BJ (cell line): ENCODE results near the gene VMAC. TPM values are rescaled to one million over a fixed set of nuclear protein-coding genes. Genes with fewer than 3 reads are reported as not detected.

Experiments
- CTCF ChIA-PET: fragments of 350-600 bp; formaldehyde crosslinking; extraction: SDS; loops from one replicate; lab custom pipeline; 2021; ENCODE audit warnings: antibody characterized with exemption, inconsistent platforms; lab: Yijun Ruan, JAX
- POLR2A ChIA-PET: fragments of 300-600 bp; sonication (Branson Sonifier 250); formaldehyde crosslinking; extraction: SDS; loops from one replicate; lab custom pipeline; 2021; ENCODE audit warnings: antibody characterized with exemption; lab: Charles Lee
- DNase-seq: peaks from one replicate; pipeline ENCODE4 v3.0.0-alpha.2; 2011; ENCODE audit warnings: low read depth
- H3K27me3 ChIP-seq: 2 replicates; pipeline ENCODE4 v1.6.0; 2011; ENCODE audit warnings: low read length; ENCODE audit not compliant: control insufficient read depth, insufficient read depth
- H3K36me3 ChIP-seq: 2 replicates; pipeline ENCODE4 v1.5.1; 2011; ENCODE audit warnings: low read length; ENCODE audit not compliant: control insufficient read depth, insufficient read depth
- H3K4me3 ChIP-seq: 2 replicates; pipeline ENCODE4 v1.5.1; 2011; ENCODE audit warnings: low read depth, mild to moderate bottlenecking, control low read depth, low read length
- CTCF ChIP-seq: IDR thresholded peaks from 2 replicates; pipeline ENCODE4 v1.5.1; 2011; ENCODE audit warnings: low read depth, mild to moderate bottlenecking, control low read depth, inconsistent platforms, low read length, moderate library complexity; ENCODE audit not compliant: insufficient read depth
- polyA plus RNA-seq: library from polyadenylated mRNA; depleted of rRNA; stranded (reverse); fragments of >200 nt; gene quantifications from 2 replicates; pipeline ENCODE4 v1.2.3, GENCODE V29; 2011

VMAC gene
- polyA plus RNA-seq, 1 experiment = 4.2 TPM

GRCh38 chr19:5949792-5950305, 45.2 kb downstream of the VMAC start:
- CTCF ChIA-PET = interaction anchor here (0.9 to 12.1 kb wide), 3 partner anchors 9 to 98 kb away, joined by 3 to 78 read pairs (median 4); no protein-coding TSS in a partner anchor
- peaks cover 12% of the 10 kb centered on the region for H3K36me3 ChIP-seq
- POLR2A ChIA-PET = no interaction called here
- TF ChIP-seq CTCF = no peak
- no peaks in the 10 kb centered on the region for H3K27me3 ChIP-seq
- DNase-seq = no peak
- no peak overlapping the region for H3K4me3 ChIP-seq

- ChIA-PET POLR2A (no interaction called here), CTCF (interaction anchor here (1.4 to 12.1 kb wide), 2 partner anchors 17 to 36 kb away, joined by 4 to 78 read pairs; no protein-coding TSS in a partner anchor)
- Histone ChIP-seq H3K27me3 (no peaks in the 10 kb centered on the region), H3K4me3 (no peak overlapping the region), H3K36me3 (peaks cover 12% of the 10 kb centered on the region)
- no peak for DNase-seq
- TF ChIP-seq CTCF = no peak
These were observed 46.1 kb downstream of the VMAC start for GRCh38 chr19:5950741-5951140.

GRCh38 chr19:5951338-5951861, 46.7 kb downstream of the VMAC start:
- ChIA-PET CTCF (interaction anchor here (1.1 to 12.1 kb wide), 4 partner anchors 8 to 35 kb away, joined by 3 to 78 read pairs (median 4); no protein-coding TSS in a partner anchor), POLR2A (no interaction called here)
- DNase-seq = no peak
- no peaks in the 10 kb centered on the region for H3K27me3 ChIP-seq
- peaks cover 9% of the 10 kb centered on the region for H3K36me3 ChIP-seq
- no peak for TF ChIP-seq CTCF
- no peak overlapping the region for H3K4me3 ChIP-seq

GRCh38 chr19:5952193-5953029, 47.7 kb downstream of the VMAC start:
- no peak for DNase-seq
- ChIA-PET CTCF (interaction anchor here (0.6 to 12.1 kb wide), 5 partner anchors 9 to 35 kb away, joined by 3 to 78 read pairs (median 3); no protein-coding TSS in a partner anchor), POLR2A (no interaction called here)
- no peak for TF ChIP-seq CTCF
- Histone ChIP-seq H3K4me3 (no peak overlapping the region), H3K36me3 (peaks cover 10% of the 10 kb centered on the region), H3K27me3 (no peaks in the 10 kb centered on the region)

GRCh38 chr19:5953030-5953589, 48.4 kb downstream of the VMAC start:
- no peak overlapping the region for H3K4me3 ChIP-seq

More at GRCh38 chr19:5953030-5953589, 48.4 kb downstream of the VMAC start:
- POLR2A ChIA-PET = interaction anchor here (0.6 kb wide), 1 partner anchor 8 kb away, joined by 3 read pairs; no protein-coding TSS in a partner anchor
- no peaks in the 10 kb centered on the region for H3K27me3 ChIP-seq
- no peak for TF ChIP-seq CTCF
- CTCF ChIA-PET = interaction anchor here (1.5 to 12.1 kb wide), 2 partner anchors 10 to 14 kb away, joined by 3 to 78 read pairs; no protein-coding TSS in a partner anchor
- H3K36me3 ChIP-seq = peaks cover 10% of the 10 kb centered on the region
- no peak for DNase-seq
